Islet precursor cell (in vitro differentiated cells): ENCODE data around the gene GABRG3.

Source experiments
- DNase-seq: peaks from one replicate; pipeline ENCODE4 v3.0.0-alpha.2; 2018

GABRG3 gene

DNA sequence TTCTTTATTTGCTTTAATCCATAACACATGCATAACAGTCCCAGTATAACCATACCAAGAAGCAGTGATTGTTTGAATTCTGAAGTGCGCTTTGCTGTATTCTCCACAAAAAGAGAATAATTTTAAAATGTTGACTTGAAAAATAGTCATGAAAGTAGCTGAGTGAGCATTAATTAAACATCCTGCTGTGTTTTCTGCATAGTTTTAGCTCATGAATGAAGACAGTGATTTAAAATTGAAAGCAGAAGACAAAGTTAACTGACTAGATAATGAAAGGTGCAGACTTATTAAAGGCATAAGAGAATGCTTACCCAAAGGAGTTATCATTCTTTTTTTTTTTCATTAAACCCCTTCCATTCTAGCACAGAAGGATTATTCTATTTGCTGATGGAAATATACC lies 143.5 kb downstream of the GABRG3 start:
- no peak for DNase-seq

- no peak for DNase-seq
Measured at GRCh38 chr15:27119695-27120266, 148.8 kb downstream of the GABRG3 start.

DNA sequence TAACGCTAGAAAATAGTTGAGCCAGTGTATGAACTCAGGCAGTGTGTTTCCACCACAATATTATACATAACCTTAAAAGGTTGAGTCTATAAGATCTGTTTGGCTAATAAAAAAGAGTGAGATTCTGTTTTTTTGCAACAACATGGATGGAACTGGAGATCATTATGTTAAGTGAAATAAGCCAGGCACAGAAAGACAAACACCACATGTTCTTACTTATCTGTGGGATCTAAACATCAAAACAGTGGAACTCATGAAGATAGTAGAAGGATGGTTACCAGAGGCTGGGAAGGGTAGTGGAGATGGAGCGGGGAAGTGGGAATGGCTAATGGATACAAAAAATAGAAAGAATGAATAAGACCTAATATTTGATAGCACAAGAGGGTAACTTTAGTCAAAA lies 150.7 kb downstream of the GABRG3 start:
- DNase-seq: no peak

- no peak for DNase-seq
Measured at GRCh38 chr15:27123291-27123690, 152.3 kb downstream of the GABRG3 start.

DNA sequence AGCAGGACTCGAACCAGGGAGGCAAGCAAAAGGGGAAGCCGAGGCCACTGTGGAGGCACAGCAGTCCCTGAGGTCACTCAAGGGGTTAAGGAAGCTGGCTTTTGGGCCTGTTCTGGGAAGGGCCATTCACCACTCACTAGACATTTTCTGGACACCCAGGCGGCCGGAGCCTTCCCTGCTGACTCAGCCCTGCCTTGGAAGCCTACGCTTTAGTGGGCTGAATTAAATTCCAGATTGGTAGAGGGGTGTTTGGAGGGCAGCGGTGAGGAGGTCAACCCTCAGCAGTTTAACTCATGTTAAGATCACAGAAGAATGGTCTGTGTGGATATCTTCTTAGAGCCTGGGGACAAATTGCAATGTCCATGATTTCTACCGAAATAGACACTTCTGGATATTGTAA lies 152.8 kb downstream of the GABRG3 start:
- peak; percentile 70 for DNase-seq

DNA sequence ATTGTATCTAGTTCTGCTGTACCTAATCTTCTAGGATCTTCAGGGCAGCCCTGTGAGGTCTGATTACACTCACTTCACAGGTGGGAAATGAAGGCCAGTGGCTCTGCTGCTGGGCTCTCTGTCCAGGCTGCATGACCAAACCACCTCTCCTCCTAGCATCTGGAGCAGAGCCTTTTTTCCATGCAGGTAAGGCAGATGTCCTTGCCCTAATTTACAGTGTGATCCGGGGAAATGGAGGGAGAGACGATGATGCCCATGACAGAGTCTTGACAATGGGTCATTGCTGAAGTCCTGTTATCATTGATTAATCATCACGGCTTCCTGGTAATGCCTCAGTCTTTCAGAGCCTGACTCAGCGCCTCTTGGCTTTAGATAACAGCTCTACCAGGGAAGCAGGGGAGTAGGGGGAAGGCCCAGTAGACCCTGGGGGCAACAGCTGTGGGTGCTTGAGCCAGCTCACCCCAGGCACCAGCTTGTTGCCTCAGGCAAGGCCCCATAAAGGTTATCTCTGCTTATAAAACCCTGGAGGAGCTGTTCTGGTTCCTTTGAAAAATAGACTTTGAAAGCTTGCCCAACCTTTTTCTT lies 153.4 kb downstream of the GABRG3 start:
- DNase-seq: peak; percentile 93

GRCh38 chr15:27125185-27125584 lies 154.2 kb downstream of the GABRG3 start:
- no peak for DNase-seq

GRCh38 chr15:27126449-27126848 lies 155.5 kb downstream of the GABRG3 start:
- no peak for DNase-seq

- DNase-seq: no peak
Measured at GRCh38 chr15:27127815-27128570, 157.0 kb downstream of the GABRG3 start.

- no peak for DNase-seq
Measured at GRCh38 chr15:27133249-27133648, 162.3 kb downstream of the GABRG3 start.

DNA sequence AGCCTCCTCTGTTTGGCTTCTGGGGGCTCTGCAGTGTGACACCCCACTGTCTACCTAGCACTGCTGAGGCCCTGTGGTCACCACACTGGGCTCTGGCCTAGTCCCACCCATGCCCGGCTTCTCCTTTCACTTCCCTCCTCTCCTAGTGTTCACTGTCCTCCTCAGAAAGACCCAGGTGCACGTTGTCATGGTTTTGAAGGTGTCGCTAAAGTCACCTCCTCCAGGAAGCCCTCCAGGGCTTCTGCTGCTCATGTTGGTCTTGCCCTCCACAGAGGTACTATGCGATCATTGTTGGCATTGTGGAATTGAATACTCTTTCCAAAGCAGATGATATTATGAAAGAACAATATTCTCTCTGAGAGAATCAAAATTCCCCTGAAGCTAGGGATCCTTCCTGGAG lies 163.5 kb downstream of the GABRG3 start:
- no peak for DNase-seq

GRCh38 chr15:27135151-27135550 lies 164.2 kb downstream of the GABRG3 start:
- DNase-seq: no peak

DNA sequence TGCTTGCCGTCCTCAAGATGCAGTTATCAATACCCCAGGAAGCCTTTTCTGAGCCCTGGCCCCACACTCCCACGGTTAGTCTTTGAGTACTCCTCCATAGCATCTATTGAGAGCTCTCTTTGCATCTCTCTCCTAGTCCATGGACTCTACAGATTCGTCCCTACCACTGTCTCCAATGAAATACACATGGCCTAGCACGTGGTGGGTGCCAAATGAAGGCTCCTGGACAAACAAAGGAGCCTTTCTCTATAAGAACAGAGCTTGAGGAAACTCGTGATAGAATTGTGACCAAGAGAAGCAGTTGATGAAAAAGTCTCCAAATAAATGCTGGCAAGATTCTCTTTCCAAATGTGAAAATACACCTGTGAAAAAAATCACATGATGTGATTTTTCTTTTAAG lies 166.1 kb downstream of the GABRG3 start:
- DNase-seq: no peak

- DNase-seq: no peak
Measured at GRCh38 chr15:27165590-27165989, 194.6 kb downstream of the GABRG3 start.

GRCh38 chr15:27166917-27167316 lies 195.9 kb downstream of the GABRG3 start:
- no peak for DNase-seq

DNA sequence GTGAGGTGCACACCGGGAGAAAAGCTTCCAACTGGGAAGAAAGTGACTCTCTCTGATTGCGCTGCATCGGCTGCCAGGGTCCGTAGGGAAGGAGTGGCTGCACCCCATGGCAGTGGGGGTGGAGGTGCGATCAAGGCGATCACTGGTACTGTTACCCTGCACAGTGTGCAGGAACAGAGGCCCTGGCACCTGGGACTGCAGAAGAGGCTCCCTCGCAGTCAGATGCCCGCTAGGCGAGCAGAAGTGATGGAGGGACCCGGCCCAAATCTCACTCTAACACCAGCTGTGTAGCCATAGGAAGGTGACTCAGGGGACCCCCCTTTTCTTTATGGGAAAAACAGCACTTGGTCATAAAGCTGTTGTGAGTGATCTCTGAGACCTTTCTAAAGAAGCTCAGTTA lies 196.8 kb downstream of the GABRG3 start:
- DNase-seq: no peak

GRCh38 chr15:27170851-27171250 lies 199.9 kb downstream of the GABRG3 start:
- no peak for DNase-seq

GRCh38 chr15:27172821-27173220 lies 201.8 kb downstream of the GABRG3 start:
- no peak for DNase-seq

DNA sequence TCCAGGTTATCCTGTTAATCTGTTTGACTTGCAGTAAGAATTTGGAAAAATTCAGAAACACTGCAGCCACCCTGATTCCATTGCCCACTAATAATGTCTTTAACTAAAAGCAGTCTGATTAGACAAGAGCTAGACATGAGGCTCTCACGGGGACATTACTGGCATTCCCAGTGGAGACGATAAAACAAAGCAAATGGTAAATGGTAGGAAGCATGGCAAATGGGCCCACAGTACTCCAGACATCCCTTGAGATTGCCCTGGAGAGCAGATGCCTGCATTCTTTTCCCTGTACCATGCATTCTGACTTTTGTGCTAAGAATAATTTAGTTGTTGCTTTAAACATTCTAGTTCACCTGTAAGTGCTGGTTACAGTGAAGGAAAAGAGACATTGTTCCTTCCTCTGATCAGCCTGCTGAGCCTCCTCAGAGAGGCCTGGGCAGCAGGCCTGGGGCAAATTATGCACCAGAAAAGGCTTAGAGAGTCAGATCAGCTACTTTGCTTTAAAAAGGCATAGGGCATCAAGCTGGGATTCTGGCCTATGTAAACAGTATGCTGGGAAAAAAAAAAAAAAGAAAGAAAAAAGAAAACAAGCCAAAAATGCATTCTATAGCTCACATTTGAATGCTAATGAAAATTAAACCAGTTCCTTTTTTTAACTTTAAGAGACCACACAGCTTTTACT lies 204.6 kb downstream of the GABRG3 start:
- no peak for DNase-seq

DNA sequence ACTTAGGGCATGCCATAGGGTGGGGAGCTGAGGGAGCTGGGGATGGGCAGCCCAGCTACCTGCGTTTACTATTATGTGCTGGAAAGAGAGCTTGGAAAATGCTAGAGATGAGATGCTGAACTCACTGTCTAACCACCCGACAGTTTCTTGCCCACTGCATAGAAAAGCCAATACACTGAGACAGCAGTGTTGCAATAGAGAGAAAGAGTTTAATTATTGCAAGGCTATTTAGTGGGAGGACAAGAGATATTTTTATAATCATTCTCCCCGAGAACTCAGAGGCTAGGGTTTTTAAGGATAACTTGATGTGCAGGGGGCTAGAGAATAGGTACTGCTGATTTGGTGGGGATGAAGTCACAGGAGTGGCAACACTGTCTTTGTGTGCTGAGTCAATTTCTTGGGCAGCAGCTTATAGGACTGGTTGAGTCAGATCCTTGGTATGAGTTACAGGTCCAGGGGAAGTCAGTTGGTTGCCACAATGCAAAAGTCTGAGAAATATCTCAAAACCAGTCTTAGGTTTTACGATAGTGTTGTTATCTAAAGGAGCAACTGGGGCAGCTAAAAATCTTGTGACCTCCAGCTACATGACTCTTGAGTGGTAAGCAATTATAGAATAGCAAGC lies 205.9 kb downstream of the GABRG3 start:
- DNase-seq: no peak

DNA sequence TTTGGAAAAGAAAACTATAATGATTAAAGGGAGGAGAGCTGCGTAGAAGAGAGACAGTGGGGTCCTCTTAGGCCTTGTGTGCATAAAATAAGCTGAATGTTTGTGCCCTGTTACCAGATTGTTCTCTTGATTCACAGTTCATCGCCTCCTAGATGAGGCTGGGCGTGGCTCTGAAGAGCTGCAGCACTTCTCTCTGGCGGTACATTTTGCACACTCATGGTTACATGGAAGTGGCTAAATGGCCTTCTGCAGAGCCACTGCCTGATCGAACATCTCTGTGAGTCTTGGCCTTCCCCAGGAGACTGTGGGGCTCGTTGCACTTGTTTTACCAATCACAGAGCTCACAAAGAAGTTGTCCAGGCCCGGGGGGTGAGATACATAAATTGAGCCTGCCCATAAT lies 208.8 kb downstream of the GABRG3 start:
- DNase-seq: no peak

DNA sequence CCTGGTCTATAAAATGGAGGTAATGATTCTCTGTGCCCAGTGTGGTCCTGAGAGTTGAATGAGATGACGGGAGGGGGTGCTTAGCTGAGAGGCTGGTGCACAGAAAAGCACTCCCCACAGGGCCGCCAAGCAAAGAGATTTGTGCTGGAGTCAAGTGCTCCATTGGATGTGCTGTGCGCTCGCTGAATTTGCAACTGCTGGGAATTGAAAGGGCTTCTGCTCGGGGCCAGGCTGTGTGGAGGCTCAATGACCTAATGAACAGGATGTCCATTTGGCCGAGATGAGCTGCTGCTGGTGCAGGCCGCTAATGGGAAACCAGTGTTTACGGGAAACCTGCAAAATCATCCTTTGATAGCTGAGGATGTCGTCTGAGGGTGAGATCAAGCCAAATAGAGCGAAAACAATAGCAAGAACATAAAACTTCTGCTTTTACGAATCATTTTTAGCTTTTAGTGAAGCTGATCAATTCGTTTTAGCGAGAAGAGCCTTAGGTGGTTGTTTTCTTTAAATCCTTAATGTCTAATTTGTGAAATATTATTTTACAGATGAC lies 211.7 kb downstream of the GABRG3 start:
- no peak for DNase-seq

DNA sequence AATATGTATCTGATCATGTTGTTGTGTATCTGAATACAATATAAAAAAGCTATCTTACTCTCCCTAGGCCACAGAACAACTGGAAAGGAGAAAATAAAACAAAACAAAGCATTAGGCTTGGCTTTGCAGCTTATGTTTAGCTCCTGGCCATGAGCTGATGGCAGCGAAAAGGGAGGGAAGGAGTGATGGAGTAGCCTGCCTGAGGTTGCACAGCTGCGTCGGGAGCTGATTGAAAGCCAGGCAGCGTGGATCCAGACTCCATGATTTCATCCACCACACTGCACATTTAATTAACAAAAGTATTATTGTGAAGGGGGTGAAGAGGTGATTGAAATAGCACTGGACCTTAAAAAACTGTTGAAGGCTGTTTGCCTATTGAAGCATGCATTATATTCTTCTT lies 212.2 kb downstream of the GABRG3 start:
- DNase-seq: no peak
